GM12878 (cell line): ENCODE results near the gene B4GALT1. TPM values are rescaled to one million over a fixed set of nuclear protein-coding genes. Genes with fewer than 3 reads are reported as not detected.

Source experiments
- CBX3 ChIP-seq: fragments of 200-600 bp; sonication (generic); IDR thresholded peaks from 2 replicates; pipeline ENCODE4 v1.6.1; 2016; ENCODE audit warnings: low read depth, borderline replicate concordance
- FOS ChIP-seq: IDR thresholded peaks from 3 replicates; pipeline ENCODE4 v1.6.1; 2011; ENCODE audit warnings: borderline replicate concordance; ENCODE audit not compliant: insufficient read length; ENCODE audit errors: extremely low read depth
- HCFC1 ChIP-seq: fragments of 150-350 bp; IDR thresholded peaks from 2 replicates; pipeline ENCODE4 v1.6.1; 2014; ENCODE audit warnings: low read length
- HDAC6 ChIP-seq: fragments of 200-600 bp; sonication (generic); IDR thresholded peaks from one replicate; pipeline ENCODE4 v1.8.0; 2017; ENCODE audit warnings: antibody characterized with exemption; ENCODE audit not compliant: unreplicated experiment
- IRF4 ChIP-seq: IDR thresholded peaks from 2 replicates; pipeline ENCODE4 v1.6.1; 2011; ENCODE audit warnings: low read depth, low read length
- KAT2A ChIP-seq: conservative IDR thresholded peaks from 2 replicates; pipeline ENCODE4 v1.6.1; 2011; ENCODE audit warnings: low read depth, low read length; ENCODE audit not compliant: control insufficient read depth
- MEF2B ChIP-seq: fragments of 450-650 bp; IDR thresholded peaks from 2 replicates; pipeline ENCODE4 v1.6.1; 2018; ENCODE audit warnings: mild to moderate bottlenecking, moderate library complexity; ENCODE audit not compliant: partially characterized antibody, poor library complexity, severe bottlenecking
- NFYB ChIP-seq: IDR thresholded peaks from 2 replicates; pipeline ENCODE4 v1.6.1; 2011; ENCODE audit warnings: low read depth, mild to moderate bottlenecking, low read length, improper control_type of control experiment, moderate library complexity; ENCODE audit not compliant: insufficient read depth
- NR2F1 ChIP-seq: fragments of 450-650 bp; conservative IDR thresholded peaks from 2 replicates; pipeline ENCODE4 v1.6.1; 2017; ENCODE audit warnings: mild to moderate bottlenecking
- RCOR1 ChIP-seq: conservative IDR thresholded peaks from 2 replicates; pipeline ENCODE4 v1.6.1; 2012; ENCODE audit warnings: low read depth, low read length, improper control_type of control experiment
- RELA ChIP-seq: fragments of 450-650 bp; IDR thresholded peaks from 2 replicates; pipeline ENCODE4 v1.8.0; 2014; ENCODE audit warnings: borderline replicate concordance; ENCODE audit not compliant: partially characterized antibody
- SIN3A ChIP-seq: IDR thresholded peaks from 2 replicates; pipeline ENCODE4 v1.6.1; 2012; ENCODE audit warnings: low read depth, low read length, improper control_type of control experiment
- SMARCA5 ChIP-seq: fragments of 450-650 bp; IDR thresholded peaks from 2 replicates; pipeline ENCODE4 v1.6.1; 2017; ENCODE audit warnings: mild to moderate bottlenecking
- SRF ChIP-seq, 2 experiments: IDR thresholded peaks; 2 replicates each; pipeline ENCODE4 v1.6.1; 2011; ENCODE audit warnings: low read depth in 2 of 2, low read length in 2 of 2, mild to moderate bottlenecking in 1 of 2, moderate library complexity in 1 of 2
- TCF7 ChIP-seq: IDR thresholded peaks from 2 replicates; pipeline ENCODE4 v1.6.1; 2014; ENCODE audit warnings: antibody characterized with exemption, borderline replicate concordance
- polyA plus RNA-seq, 11 experiments: library from polyadenylated mRNA; depleted of rRNA in 4 of 11; unstranded in 6 of 11; stranded (reverse) in 5 of 11; fragments of >200 nt; fragmentation: Nextera tagmentation in 4 of 11; fragmentation: Illumina TruSeq in 1 of 11; extraction: Ambion mirVana in 4 of 11; extraction: Trizol in 1 of 11; gene quantifications; 1 replicate in 1 of 11; 2 replicates in 10 of 11; pipeline versions ENCODE4 v1.2.1 to v1.2.3, GENCODE V29; 2011 to 2016; ENCODE audit warnings: inconsistent platforms in 2 of 11, missing spikeins in 2 of 11, low read depth in 1 of 11
- total RNA-seq, 4 experiments: library from RNA; depleted of rRNA in 3 of 4; stranded (reverse); fragments of >200 nt in 3 of 4; fragmentation: Illumina TruSeq in 1 of 4; extraction: Trizol in 1 of 4; gene quantifications; 2 replicates each; pipeline versions ENCODE4 v1.2.1 to v1.2.3, GENCODE V29; 2013 to 2021
- TF ChIP-seq, protein P1 (sequence below): IDR thresholded peaks from 2 replicates; pipeline ENCODE4 v1.6.1; 2012; ENCODE audit warnings: low read depth, low read length, improper control_type of control experiment
- TF ChIP-seq, protein P2 (sequence below): fragments of 450-650 bp; formaldehyde crosslinking; IDR thresholded peaks from 2 replicates; pipeline ENCODE4 v1.4.0; 2020; ENCODE audit warnings: mild to moderate bottlenecking, moderate library complexity
- TF ChIP-seq, protein P3 (sequence below): fragments of 450-650 bp; IDR thresholded peaks from 2 replicates; pipeline ENCODE4 v1.6.1; 2017; ENCODE audit warnings: low read depth, mild to moderate bottlenecking, moderate library complexity
- TF ChIP-seq, protein P4 (sequence below): fragments of 450-650 bp; IDR thresholded peaks from 2 replicates; pipeline ENCODE4 v1.6.1; 2017; ENCODE audit warnings: mild to moderate bottlenecking, moderate library complexity

Gene B4GALT1
- total and polyA plus RNA-seq, 10 of the 15 experiments (the other 5 are each of a cell fraction or from before 2014, with no cell fraction given), result 12.7 to 79.0 (median 41.0) TPM

DNA sequence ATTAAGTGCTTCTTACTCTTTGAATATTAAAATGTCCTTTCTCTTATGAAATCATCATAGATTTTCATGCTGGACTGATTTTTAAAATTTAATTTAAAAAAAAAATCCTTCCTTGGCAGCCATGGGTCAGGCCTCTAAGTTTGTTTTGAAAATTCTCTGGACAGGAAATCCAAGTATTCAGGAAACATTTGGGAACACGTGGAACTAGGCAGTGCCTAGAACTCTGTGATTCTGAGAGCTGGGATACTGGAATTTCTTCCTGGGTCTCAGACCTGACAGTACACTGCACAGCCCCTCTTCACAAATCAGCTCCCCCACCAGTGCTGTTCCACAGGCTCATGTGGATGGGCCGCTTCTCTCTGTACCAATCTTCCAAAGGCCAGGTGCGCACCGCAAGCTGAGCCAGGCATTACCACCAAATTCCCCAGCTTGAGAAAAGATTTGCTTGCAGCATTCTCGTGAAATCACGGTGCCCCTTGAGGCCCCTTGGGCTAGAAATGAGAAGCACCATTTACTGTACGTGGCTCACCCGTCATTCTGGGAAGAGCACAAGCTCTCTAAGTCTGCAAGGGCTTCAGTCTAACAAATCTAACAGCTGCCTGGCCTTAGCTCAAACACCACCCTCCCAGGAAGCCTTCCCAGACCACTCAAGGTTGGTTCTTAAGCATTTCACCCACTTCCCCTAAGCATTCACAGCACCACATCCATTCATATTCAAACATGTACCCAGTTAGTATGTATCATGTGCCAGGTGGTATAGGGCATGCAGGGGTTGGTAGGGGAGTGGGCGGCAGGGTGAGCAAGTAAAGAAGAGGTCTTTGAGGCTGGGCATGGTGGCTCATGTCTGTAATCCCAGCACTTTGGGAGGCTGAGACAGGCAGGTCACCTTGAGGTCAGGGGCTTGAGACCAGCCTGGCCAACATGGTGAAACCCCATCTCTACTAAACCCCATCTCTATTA lies 26.5 kb downstream of the B4GALT1 start (continued):
- TF ChIP-seq HDAC6 (no peak), TCF7 (no peak), NFYB (no peak), SIN3A (no peak), NR2F1 (no peak), SRF (IDR thresholded peaks at IDR 0.05; ENCODE audit: low read depth in 2 of 2, low read length in 2 of 2) (no peak), SMARCA5 (no peak), CBX3 (no peak), HCFC1 (no peak), MEF2B (no peak), RELA (no peak), FOS (no peak), KAT2A (no peak), RCOR1 (no peak), IRF4 (peak; percentile 59; the same call in 1 of the 2 replicates)
- TF ChIP-seq, protein P1, sequence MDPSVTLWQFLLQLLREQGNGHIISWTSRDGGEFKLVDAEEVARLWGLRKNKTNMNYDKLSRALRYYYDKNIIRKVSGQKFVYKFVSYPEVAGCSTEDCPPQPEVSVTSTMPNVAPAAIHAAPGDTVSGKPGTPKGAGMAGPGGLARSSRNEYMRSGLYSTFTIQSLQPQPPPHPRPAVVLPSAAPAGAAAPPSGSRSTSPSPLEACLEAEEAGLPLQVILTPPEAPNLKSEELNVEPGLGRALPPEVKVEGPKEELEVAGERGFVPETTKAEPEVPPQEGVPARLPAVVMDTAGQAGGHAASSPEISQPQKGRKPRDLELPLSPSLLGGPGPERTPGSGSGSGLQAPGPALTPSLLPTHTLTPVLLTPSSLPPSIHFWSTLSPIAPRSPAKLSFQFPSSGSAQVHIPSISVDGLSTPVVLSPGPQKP, result no peak
- TF ChIP-seq, protein P2, sequence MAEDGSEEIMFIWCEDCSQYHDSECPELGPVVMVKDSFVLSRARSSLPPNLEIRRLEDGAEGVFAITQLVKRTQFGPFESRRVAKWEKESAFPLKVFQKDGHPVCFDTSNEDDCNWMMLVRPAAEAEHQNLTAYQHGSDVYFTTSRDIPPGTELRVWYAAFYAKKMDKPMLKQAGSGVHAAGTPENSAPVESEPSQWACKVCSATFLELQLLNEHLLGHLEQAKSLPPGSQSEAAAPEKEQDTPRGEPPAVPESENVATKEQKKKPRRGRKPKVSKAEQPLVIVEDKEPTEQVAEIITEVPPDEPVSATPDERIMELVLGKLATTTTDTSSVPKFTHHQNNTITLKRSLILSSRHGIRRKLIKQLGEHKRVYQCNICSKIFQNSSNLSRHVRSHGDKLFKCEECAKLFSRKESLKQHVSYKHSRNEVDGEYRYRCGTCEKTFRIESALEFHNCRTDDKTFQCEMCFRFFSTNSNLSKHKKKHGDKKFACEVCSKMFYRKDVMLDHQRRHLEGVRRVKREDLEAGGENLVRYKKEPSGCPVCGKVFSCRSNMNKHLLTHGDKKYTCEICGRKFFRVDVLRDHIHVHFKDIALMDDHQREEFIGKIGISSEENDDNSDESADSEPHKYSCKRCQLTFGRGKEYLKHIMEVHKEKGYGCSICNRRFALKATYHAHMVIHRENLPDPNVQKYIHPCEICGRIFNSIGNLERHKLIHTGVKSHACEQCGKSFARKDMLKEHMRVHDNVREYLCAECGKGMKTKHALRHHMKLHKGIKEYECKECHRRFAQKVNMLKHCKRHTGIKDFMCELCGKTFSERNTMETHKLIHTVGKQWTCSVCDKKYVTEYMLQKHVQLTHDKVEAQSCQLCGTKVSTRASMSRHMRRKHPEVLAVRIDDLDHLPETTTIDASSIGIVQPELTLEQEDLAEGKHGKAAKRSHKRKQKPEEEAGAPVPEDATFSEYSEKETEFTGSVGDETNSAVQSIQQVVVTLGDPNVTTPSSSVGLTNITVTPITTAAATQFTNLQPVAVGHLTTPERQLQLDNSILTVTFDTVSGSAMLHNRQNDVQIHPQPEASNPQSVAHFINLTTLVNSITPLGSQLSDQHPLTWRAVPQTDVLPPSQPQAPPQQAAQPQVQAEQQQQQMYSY (CRISPR knock-in tag), result no peak
- TF ChIP-seq, protein P3, sequence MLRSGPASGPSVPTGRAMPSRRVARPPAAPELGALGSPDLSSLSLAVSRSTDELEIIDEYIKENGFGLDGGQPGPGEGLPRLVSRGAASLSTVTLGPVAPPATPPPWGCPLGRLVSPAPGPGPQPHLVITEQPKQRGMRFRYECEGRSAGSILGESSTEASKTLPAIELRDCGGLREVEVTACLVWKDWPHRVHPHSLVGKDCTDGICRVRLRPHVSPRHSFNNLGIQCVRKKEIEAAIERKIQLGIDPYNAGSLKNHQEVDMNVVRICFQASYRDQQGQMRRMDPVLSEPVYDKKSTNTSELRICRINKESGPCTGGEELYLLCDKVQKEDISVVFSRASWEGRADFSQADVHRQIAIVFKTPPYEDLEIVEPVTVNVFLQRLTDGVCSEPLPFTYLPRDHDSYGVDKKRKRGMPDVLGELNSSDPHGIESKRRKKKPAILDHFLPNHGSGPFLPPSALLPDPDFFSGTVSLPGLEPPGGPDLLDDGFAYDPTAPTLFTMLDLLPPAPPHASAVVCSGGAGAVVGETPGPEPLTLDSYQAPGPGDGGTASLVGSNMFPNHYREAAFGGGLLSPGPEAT, result no peak
- TF ChIP-seq, protein P4, sequence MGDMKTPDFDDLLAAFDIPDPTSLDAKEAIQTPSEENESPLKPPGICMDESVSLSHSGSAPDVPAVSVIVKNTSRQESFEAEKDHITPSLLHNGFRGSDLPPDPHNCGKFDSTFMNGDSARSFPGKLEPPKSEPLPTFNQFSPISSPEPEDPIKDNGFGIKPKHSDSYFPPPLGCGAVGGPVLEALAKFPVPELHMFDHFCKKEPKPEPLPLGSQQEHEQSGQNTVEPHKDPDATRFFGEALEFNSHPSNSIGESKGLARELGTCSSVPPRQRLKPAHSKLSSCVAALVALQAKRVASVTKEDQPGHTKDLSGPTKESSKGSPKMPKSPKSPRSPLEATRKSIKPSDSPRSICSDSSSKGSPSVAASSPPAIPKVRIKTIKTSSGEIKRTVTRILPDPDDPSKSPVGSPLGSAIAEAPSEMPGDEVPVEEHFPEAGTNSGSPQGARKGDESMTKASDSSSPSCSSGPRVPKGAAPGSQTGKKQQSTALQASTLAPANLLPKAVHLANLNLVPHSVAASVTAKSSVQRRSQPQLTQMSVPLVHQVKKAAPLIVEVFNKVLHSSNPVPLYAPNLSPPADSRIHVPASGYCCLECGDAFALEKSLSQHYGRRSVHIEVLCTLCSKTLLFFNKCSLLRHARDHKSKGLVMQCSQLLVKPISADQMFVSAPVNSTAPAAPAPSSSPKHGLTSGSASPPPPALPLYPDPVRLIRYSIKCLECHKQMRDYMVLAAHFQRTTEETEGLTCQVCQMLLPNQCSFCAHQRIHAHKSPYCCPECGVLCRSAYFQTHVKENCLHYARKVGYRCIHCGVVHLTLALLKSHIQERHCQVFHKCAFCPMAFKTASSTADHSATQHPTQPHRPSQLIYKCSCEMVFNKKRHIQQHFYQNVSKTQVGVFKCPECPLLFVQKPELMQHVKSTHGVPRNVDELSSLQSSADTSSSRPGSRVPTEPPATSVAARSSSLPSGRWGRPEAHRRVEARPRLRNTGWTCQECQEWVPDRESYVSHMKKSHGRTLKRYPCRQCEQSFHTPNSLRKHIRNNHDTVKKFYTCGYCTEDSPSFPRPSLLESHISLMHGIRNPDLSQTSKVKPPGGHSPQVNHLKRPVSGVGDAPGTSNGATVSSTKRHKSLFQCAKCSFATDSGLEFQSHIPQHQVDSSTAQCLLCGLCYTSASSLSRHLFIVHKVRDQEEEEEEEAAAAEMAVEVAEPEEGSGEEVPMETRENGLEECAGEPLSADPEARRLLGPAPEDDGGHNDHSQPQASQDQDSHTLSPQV, result no peak
